GM15510 (cell line): ENCODE data around the gene ERF.
A peak's percentile ranks its signal among the peaks of the same experiment; 100 is the strongest.

Source experiments
- POLR2A ChIP-seq: IDR thresholded peaks from 3 replicates; pipeline ENCODE4 v1.6.1; 2011; ENCODE audit warnings: borderline replicate concordance; ENCODE audit not compliant: insufficient read length; ENCODE audit errors: extremely low read depth

Gene ERF

DNA sequence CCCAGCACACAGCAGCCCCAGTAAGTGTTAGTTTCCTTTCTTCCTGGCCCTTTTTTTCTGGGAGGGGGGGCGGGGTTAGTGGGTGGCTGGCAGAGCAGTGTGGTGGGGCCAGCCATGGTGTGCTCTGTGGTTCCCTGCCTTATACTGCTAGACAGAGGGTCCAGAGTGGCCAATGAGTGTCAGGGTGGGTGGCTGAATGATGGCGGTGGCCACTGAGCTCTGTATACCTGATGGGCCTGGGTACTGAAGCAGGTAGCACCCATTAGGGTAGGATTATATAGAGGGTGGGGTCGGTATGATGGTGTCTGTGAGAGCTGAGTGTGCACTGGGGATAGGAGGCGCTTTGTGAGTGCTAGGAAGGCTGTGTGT, 27.9 kb upstream of the ERF start:
- no peak for TF ChIP-seq POLR2A

DNA sequence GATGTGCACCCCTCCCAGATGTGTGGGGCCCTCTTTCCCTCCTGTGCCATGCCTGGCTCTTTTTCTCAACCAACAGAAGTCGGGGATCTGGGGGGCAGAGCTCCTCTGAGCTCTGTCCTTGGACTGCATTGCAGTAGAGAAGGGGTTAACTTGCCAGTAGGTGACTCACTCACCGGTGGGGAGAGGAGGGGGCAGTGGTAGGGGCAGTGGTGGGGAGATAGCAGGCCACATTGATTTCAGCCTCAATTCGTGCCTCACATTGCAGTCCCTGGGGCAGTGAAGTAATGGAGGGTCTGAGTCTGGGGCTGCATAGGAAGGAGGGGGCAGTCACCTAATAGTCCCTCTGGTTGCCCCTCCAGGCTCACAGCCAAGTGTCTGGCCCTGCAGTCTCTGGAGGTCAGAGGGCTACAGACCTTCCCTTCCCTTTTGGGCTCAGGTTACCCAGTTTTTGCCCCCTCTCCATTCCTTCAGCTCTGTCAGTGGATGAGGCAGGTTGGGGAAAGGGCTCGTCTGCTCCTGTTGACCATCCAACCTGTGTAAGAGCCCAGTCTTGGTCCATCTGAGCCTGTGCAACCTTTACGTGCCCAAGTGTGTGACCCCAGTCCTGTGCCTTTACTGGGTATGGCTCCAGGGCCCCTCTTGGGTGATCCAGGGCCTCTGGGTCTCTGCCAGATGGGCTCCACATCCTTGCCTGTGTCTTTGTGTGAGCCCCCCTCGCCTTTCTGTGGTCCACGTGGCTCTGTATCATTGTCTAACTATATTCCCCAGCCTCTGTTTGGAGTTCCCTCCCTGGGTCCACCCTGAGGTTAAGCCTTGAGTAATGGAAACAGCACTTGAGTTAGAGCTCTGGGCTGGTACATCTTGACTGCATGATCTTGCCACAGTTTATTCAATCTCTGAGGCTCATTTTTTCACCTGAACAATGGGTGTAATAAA, 27.2 kb upstream of the ERF start:
- TF ChIP-seq POLR2A: no peak

DNA sequence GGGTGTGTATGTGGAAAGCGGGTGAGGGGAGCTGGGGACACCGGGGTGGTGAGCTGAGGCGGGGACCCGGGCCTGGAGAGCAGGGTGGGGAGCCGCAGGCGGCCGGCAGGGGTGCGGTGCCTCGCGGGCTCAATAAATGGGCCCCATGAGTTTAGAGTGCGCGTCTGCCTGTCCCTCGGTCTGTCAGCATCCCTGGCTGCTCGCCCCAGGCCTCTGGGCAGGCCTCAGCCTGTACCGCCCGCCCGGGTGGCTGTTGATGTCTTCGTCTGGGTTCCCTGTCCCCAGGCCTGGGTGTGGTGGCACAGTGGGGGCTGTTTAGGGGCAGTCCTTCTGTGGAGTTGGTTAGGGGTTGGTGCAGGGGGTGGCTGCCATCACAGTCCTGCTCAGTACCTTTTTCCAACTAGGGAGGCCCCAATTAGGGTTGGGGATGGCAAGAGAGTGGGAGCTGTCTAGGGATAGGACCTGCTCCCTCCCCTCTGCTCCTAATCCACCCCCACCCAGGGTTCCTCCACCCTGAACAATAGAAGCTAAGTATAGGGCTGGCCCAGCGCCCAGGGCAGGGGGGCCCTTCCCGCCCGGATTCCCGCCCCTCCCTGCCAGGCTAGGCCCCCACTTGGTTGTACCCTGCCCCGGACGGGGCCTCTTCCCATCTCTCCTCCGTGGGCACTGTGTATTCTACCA, 26.4 kb upstream of the ERF start:
- no peak for TF ChIP-seq POLR2A

DNA sequence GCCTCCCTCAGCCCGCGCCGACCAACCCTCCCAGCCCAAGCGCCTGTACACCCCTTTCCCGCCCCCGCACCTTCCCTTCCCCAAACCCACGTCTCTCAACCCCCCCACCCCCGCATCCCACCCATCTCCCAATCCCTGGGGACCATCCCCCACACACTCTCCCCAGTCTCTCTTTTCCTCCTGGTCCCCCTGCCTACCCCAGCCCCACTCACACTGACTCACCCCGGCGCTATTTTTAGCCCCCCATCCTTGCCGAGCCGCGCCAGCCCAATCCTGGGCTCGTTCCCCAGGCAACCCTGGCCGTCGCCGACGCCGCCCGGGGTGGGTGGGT, 25.9 kb upstream of the ERF start:
- no peak for TF ChIP-seq POLR2A

DNA sequence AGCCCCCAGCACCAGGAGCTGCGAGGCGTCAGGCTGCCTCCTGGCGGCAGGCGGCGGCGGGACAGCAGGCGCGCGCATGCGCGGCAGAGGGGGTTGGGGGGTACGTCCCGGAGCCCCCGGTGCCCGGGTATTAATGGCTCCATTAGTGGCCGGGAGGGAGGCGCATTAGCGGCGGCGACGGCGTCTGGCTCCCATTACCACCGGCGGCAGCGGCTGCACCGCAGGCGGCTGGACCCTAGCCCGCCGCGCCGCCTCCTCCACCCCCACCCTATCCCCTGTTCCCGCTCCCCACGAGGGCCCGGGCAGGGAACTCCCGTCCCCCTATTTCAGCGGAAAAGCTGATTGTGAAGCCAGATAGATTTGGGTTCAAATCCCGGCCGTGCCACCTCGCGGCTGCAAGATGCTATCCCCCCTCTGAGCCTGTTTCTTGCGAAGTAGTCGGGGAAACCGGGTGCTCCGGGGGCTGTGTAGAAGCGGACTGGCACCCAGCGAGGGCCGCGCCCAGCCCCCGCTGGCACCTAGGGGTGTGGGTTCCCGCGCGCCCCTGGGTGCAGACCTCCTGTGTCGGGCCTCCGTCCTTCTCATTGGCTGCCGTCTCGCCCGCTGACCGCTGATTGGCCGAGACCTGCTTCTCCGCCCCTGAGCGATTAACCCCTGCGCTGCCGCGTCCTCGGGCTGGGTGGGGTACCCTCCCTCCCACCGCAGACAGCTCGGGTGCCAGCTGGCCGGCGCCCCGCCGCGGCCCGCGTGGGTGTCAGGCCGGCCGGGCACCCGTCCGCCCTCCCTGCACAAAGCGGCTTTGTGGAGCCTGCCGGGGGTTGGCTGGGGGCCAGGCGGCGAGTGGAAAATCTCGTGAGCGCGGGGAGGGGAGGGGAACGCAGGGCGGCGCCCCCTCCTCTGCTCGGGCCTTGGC, 25.2 kb upstream of the ERF start:
- TF ChIP-seq POLR2A: peak; percentile 66

DNA sequence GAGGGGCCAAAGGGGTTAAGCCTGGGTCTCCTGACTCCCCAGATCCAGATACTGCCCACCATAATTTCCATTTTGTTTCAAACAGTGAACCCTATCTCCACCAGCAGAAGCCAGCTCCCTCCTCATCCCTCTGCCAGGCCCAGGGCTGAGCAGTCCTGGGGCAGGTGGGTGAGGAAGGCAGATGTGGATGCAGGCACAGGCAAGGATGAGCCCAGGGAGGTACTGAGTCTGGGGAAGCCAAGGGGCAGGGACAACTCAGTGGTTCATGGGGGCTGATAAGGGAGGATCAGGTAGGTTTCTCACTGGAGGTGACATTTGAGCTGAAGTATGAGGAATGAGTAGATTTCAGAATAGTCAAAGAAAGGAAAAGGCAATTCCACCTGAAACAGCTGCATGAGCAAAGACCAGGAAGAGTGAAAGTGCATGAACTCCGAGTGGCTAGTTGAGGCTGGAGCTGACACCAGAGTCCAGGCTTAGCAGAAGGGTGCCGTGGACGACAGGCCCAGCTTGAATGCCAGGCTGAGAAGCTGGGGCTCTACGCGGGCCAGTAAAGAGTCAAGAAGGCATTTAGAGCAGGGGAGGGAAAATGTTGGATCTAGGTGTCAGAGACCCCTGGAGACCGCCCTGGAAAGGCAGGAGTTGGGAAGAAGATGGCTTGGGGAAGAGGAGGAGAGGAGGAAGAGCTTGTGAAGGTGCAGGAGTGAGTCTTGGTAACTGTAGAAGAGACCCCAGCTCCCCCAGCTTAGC, 24.4 kb upstream of the ERF start:
- no peak for TF ChIP-seq POLR2A

DNA sequence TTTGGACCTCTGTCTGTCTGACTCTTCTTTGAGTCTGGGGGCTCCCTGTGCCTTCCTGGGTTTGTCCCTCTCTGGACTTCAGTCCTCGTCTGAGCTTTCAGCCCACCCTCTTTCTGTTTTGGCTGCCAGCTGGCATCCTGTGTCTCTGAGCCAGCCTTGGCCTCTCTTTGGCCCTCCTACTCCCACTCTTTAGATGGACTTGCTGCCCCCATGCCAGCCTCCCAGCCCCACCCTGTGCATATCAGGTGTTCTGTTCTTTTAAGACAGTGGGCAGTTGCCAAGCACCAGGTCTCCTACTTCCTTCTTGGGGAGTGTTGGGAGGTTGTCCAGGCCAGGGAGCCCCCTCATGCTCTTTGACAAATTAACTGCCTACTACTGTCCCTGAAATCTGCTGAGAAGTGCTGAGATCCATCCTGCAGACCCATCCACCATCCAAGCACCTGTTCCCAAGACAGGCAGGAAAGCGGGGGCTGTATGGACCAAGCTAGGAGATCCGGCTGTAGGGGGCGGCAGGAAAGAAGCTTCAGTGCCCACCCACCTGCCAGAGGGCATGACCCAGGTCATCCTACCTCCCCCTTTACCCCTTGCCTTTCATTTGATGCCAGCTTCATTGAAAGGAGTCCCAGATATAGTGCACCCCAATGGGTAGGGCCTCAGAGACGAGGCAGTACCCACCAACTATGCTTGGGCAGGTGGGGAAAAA, 23.7 kb upstream of the ERF start:
- TF ChIP-seq POLR2A: no peak

DNA sequence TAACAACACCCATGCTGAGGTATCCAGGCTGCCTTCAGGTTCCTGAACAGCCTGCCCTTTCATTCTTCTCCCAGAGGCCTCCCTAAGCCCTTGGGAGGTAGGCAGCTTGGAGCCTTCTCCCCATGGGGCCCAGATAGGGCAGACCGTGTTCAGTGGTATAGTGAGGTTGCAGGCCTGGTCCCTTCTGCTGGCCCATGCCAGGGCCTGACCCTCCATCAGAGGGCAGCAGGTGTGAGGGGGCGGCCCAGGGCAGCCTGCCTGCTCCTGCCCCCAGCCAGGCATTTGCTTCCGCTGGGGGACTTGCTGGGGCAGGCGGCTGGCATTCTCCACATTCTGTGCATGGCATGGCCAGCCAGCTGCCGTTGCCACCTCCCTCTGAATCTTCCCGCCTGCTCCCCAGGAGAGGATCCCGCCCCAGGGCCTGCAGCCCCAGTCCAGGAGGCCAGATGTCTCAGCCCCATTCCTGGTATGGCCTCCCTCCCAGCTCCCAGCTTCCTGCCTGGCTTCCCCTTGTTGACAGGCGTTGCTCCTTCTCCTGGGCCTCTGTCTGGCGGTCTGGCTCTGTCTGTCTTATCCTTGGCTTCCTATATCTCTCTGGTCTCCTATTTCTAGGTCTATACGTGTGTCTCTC, 23.0 kb upstream of the ERF start:
- TF ChIP-seq POLR2A: no peak

DNA sequence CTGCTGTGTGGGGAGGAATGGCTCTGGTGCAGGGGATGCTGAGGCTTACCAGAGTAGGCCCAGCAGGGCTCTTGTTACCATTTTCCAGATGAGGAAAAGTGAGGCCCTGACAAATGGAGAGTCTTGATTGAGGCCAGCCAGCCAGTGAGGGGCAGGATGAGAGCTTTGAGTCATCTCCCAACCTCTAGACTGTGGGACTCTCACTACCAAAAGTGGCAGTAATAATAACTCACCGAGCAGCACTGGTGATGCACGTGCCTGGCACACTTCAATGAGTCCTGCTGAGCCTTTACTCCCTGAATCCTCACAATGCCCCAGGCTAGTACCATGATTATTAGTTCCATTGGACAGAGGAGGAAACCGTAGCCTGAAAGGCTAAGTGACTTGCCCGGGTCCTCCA, 21.9 kb upstream of the ERF start:
- TF ChIP-seq POLR2A: no peak

DNA sequence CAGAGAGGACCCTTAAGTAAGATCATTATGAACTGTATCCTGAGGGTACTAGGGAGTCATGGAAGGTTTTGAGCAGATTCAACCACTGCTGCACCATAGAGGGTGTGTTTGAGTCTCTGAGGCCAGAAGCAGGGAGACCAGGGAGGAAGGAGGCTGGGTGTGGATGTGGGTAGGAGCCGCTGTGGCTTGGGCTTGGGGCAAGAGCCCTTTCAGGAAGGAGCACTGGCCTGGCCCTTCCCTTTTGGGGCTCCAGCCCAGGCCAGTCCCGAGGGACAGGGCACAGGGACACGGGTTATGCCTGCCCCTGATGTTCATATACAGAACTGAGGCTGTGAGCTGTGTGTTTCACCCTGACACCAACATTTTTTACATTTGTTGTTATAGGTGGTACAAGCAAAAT, 21.4 kb upstream of the ERF start:
- TF ChIP-seq POLR2A: no peak

DNA sequence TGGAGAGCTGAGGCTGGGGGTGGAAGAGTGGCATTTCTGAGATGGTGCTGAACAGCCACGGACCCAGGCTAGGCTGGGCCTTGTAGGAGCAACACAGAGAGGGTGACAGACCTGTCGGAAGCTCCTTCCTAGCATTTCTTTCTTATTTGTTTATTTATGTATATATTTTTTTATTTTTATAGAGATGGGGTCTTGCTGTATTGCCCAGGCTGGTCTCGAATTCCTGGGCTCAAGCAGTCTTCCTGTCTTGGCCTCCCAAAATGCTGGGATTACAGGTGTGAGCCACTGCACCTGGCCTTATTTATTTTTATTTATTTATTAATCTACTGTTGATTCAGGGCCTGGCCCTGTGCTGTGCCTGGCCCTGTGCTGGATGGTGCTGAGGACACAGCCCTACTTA, 20.6 kb upstream of the ERF start:
- no peak for TF ChIP-seq POLR2A

DNA sequence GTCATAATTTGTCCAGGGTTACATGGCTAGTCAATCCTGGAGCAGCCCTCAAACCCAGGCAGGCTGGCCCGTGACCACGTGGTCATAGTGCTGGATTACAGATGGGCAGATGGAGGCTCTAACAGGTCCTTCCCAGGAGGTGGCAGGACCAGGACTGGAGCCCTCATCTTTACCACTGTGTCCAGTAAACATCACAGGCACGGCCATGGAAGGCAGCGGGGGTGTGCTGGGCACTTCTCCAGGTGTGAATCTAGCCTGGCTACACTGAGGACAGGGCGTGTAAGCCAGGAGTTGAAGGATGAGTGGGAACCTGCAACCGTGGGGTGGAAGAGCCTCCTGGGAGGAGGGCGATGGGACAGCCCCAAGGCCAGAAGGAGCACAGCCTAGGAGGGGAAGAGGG, 20.2 kb upstream of the ERF start:
- no peak for TF ChIP-seq POLR2A

DNA sequence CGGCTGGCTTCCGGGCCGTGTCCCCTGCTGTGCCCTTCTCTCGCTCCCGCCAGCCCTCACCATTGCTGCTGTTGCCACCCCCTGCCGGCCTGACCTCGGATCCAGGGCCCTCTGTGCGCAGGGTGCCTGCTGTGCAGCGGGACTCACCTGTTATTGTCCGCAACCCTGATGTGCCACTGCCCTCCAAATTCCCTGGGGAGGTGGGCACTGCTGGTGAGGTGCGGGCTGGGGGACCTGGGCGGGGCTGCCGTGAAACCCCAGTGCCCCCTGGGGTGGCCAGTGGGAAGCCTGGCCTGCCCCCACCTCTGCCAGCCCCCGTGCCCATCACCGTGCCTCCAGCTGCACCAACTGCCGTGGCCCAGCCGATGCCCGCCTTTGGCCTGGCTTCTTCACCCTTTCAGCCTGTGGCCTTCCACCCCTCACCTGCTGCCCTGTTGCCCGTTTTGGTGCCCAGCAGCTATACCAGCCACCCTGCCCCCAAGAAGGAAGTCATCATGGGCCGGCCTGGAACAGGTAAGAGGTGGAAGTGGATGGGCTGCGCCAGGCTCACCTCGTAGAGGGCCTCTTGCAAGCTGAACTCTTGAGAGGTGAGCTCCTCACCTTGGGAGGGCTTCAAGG, 19.2 kb upstream of the ERF start:
- TF ChIP-seq POLR2A: no peak
